A549 (cell line): ENCODE results near the gene RHOT2. TPM values are rescaled to one million over a fixed set of nuclear protein-coding genes. Genes with fewer than 3 reads are reported as not detected.
A peak's percentile ranks its signal among the peaks of the same experiment; 100 is the strongest.

ENCODE experiments used
- ATAC-seq, 2 experiments: fragments of 200-7000 bp in 1 of 2; fragments of >200 bp in 1 of 2; cut with Nextera tagmentation in 1 of 2; cut with Tn5 transposase in 1 of 2; 3 replicates each; pipeline versions ENCODE4 v1.8.0 to v1.9.1; 2018 to 2020; ENCODE audit warnings: mild to moderate bottlenecking in 1 of 2, moderate library complexity in 1 of 2
- CTCF ChIA-PET: fragments of 300-600 bp; sonication (Branson Sonifier 250); formaldehyde crosslinking; extraction: SDS; loops from one replicate; lab custom pipeline; 2021; ENCODE audit warnings: antibody characterized with exemption, inconsistent platforms; lab: Yijun Ruan, JAX
- POLR2A ChIA-PET: fragments of 350-600 bp; formaldehyde crosslinking; extraction: SDS; loops from one replicate; lab custom pipeline; 2021; ENCODE audit warnings: antibody characterized with exemption, inconsistent platforms; lab: Yijun Ruan, JAX
- DNase-seq, 2 experiments: peaks; one replicate each; pipeline versions ENCODE4 v3.0.0 to v3.0.0-alpha.2; 2011 to 2016; ENCODE audit warnings: low read depth in 1 of 2, low spot score in 1 of 2
- FAIRE-seq: peaks from 2 replicates; lab custom pipeline; 2011; peaks lifted over from hg19 to GRCh38; lab: Jason Lieb, UNC
- H3K27ac ChIP-seq, 2 experiments: fragments of >200 bp; sonication (Bioruptor Twin); formaldehyde crosslinking; 3 replicates each; pipeline ENCODE4 v1.5.1; 2016 to 2017
- H3K4me1 ChIP-seq: fragments of >200 bp; sonication (Bioruptor Twin); formaldehyde crosslinking; 3 replicates; pipeline ENCODE4 v1.6.1; 2016
- H3K4me2 ChIP-seq: fragments of >200 bp; sonication (Bioruptor Twin); formaldehyde crosslinking; 3 replicates; pipeline ENCODE4 v1.6.1; 2016
- H3K4me3 ChIP-seq: fragments of >200 bp; sonication (Bioruptor Twin); formaldehyde crosslinking; 3 replicates; pipeline ENCODE4 v1.5.1; 2016
- H3K9me3 ChIP-seq: fragments of >200 bp; sonication (Bioruptor Twin); formaldehyde crosslinking; 3 replicates; pipeline ENCODE4 v1.6.1; 2016
- CBX2 ChIP-seq: fragments of 200-600 bp; sonication (generic); IDR thresholded peaks from 2 replicates; pipeline ENCODE4 v1.6.1; 2016; ENCODE audit warnings: low read depth, mild to moderate bottlenecking, borderline replicate concordance
- CHD2 ChIP-seq: fragments of 150-350 bp; IDR thresholded peaks from 2 replicates; pipeline ENCODE4 v1.6.1; 2014; ENCODE audit warnings: low read length; ENCODE audit not compliant: partially characterized antibody
- EHF ChIP-seq: fragments of 250-450 bp; sonication (Bioruptor Pico); IDR thresholded peaks from 2 replicates; pipeline ENCODE4 v1.5.0; 2020; ENCODE audit warnings: mild to moderate bottlenecking
- EP300 ChIP-seq, 2 experiments: fragments of >200 bp; sonication (Bioruptor Twin); formaldehyde crosslinking; IDR thresholded peaks; 2 replicates in 1 of 2; 3 replicates in 1 of 2; pipeline ENCODE4 v1.6.1; 2016 to 2017
- ESRRA ChIP-seq: fragments of 150-350 bp; IDR thresholded peaks from 2 replicates; pipeline ENCODE4 v1.6.1; 2014; ENCODE audit warnings: mild to moderate bottlenecking, low read length, borderline replicate concordance
- FOXS1 ChIP-seq: fragments of 250-450 bp; sonication (Bioruptor Pico); IDR thresholded peaks from 2 replicates; pipeline ENCODE4 v1.5.0; 2020; ENCODE audit warnings: mild to moderate bottlenecking, moderate library complexity
- GATA3 ChIP-seq: IDR thresholded peaks from 2 replicates; pipeline ENCODE4 v1.6.1; 2012; ENCODE audit warnings: borderline replicate concordance
- HOXA7 ChIP-seq: fragments of 250-450 bp; sonication (Bioruptor Pico); IDR thresholded peaks from 2 replicates; pipeline ENCODE4 v1.5.0; 2020; ENCODE audit warnings: mild to moderate bottlenecking, moderate library complexity
- JUN ChIP-seq, 2 experiments: fragments of >200 bp; sonication (Bioruptor Twin); formaldehyde crosslinking; IDR thresholded peaks; 2 replicates in 1 of 2; 3 replicates in 1 of 2; pipeline ENCODE4 v1.6.1; 2016 to 2017
- JUNB ChIP-seq: fragments of >200 bp; sonication (Bioruptor Twin); formaldehyde crosslinking; IDR thresholded peaks from 2 replicates; pipeline ENCODE4 v1.6.1; 2016
- KDM5A ChIP-seq: fragments of 200-600 bp; sonication (generic); IDR thresholded peaks from 2 replicates; pipeline ENCODE4 v1.6.1; 2016; ENCODE audit warnings: antibody characterized with exemption, mild to moderate bottlenecking
- MAFK ChIP-seq: fragments of 450-650 bp; IDR thresholded peaks from 2 replicates; pipeline ENCODE4 v1.6.1; 2014; ENCODE audit not compliant: partially characterized antibody
- NFE2L2 ChIP-seq: fragments of 150-350 bp; conservative IDR thresholded peaks from 2 replicates; pipeline ENCODE4 v1.6.1; 2014; ENCODE audit warnings: low read length
- NR3C1 ChIP-seq: fragments of >200 bp; sonication (Bioruptor Twin); formaldehyde crosslinking; IDR thresholded peaks from 3 replicates; pipeline ENCODE4 v1.6.1; 2017
- RARB ChIP-seq: fragments of 250-450 bp; sonication (Bioruptor Pico); IDR thresholded peaks from 2 replicates; pipeline ENCODE4 v1.8.0; 2021; ENCODE audit warnings: mild to moderate bottlenecking, moderate library complexity
- RCOR1 ChIP-seq: fragments of 150-350 bp; IDR thresholded peaks from 2 replicates; pipeline ENCODE4 v1.6.1; 2014; ENCODE audit warnings: antibody characterized with exemption, low read length, low read depth
- RFX5 ChIP-seq: fragments of 450-650 bp; IDR thresholded peaks from 2 replicates; pipeline ENCODE4 v1.7.1; 2014; ENCODE audit warnings: antibody characterized with exemption, mild to moderate bottlenecking, moderate library complexity
- TFCP2L1 ChIP-seq: fragments of 250-450 bp; sonication (Bioruptor Pico); IDR thresholded peaks from 2 replicates; pipeline ENCODE4 v1.5.0; 2021; ENCODE audit warnings: mild to moderate bottlenecking
- ZC3H11A ChIP-seq: fragments of 450-650 bp; IDR thresholded peaks from 2 replicates; pipeline ENCODE4 v1.6.1; 2014; ENCODE audit warnings: antibody characterized with exemption, mild to moderate bottlenecking
- ZNF302 ChIP-seq: fragments of 250-450 bp; sonication (Bioruptor Pico); IDR thresholded peaks from 2 replicates; pipeline ENCODE4 v1.9.0; 2021; ENCODE audit warnings: inconsistent platforms, mild to moderate bottlenecking, moderate library complexity
- ZSCAN20 ChIP-seq: fragments of 250-450 bp; sonication (Bioruptor Pico); IDR thresholded peaks from 2 replicates; pipeline ENCODE4 v1.8.0; 2022; ENCODE audit warnings: mild to moderate bottlenecking, moderate library complexity
- WGBS: methylation state at CpG from one replicate; pipeline ENCODE4 v1.1.6; 2017; ENCODE audit errors: missing lambda C conversion rate; 5-methylcytosine and 5-hydroxymethylcytosine counted together
- polyA plus RNA-seq, 4 experiments: library from polyadenylated mRNA; depleted of rRNA in 3 of 4; stranded (reverse); fragments of >200 nt; fragmentation: RNase III in 1 of 4; extraction: RNeasy Plus Mini Kit Qiagen cat#74134 plus additional on column Dnase treatment in 1 of 4; gene quantifications; 2 replicates in 3 of 4; 3 replicates in 1 of 4; pipeline ENCODE4 v1.2.3, GENCODE V29; 2011 to 2017
- TF ChIP-seq, protein P1 (sequence below): fragments of >200 bp; sonication (Bioruptor Twin); formaldehyde crosslinking; IDR thresholded peaks from 3 replicates; pipeline ENCODE4 v1.6.1; 2016
- TF ChIP-seq, protein P2 (sequence below): fragments of >200 bp; sonication (Bioruptor Twin); formaldehyde crosslinking; IDR thresholded peaks from 2 replicates; pipeline ENCODE4 v1.6.1; 2016
- TF ChIP-seq, protein P3 (sequence below): fragments of 250-450 bp; sonication (Bioruptor Pico); IDR thresholded peaks from 2 replicates; pipeline ENCODE4 v1.5.0; 2020; ENCODE audit warnings: low read depth, mild to moderate bottlenecking, moderate library complexity
- TF ChIP-seq, protein P4 (sequence below): IDR thresholded peaks from 2 replicates; pipeline ENCODE4 v1.6.1; 2012

The RHOT2 gene
- polyA plus RNA-seq, 2 of the 4 experiments (the other 2 are of a cell fraction): 38.0 to 83.1 TPM

DNA sequence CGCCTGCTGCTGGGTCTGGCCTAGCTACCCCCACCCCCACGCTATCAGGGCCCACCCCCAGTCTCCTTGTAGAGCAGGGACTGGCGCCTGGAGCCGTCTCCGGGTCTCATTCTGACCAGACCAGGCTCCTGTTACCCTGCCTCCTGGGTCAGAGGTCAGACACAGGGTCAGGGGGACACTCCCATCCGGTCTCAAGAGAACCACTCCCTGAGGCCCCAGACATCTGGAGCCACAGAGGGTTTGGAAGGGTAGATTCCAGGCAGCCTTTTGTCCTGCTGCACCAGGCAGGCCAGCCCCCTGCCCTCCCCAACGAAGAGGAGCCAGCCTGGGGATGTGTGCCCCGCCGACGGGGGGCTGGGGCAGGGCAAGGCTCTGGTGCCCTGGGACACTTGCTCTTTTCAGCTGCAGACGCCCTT, 38.1 kb upstream of the RHOT2 start:
- Histone ChIP-seq H3K4me3 (no peak overlapping the region), H3K9me3 (no peaks in the 10 kb centered on the region), H3K27ac (peak overlapping the region in 1 of 2 experiments; percentile 30; a peak in 1 of 6 replicates), H3K4me1 (peaks cover 46% of the 10 kb centered on the region), H3K4me2 (no peak overlapping the region)
- ChIA-PET CTCF (interaction anchor here (1.4 kb wide), 1 partner anchor 51 kb away, joined by 4 read pairs; no protein-coding TSS in a partner anchor), POLR2A (interaction anchor here (0.7 kb wide), 1 partner anchor 31 kb away, joined by 3 read pairs; no protein-coding TSS in a partner anchor)
- DNase-seq (no peak), ATAC-seq (no peak), FAIRE-seq (no peak)
- 83% methylated on average over 7 of the region's 11 CpGs for WGBS
- TF ChIP-seq, protein P1, sequence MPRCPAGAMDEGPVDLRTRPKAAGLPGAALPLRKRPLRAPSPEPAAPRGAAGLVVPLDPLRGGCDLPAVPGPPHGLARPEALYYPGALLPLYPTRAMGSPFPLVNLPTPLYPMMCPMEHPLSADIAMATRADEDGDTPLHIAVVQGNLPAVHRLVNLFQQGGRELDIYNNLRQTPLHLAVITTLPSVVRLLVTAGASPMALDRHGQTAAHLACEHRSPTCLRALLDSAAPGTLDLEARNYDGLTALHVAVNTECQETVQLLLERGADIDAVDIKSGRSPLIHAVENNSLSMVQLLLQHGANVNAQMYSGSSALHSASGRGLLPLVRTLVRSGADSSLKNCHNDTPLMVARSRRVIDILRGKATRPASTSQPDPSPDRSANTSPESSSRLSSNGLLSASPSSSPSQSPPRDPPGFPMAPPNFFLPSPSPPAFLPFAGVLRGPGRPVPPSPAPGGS: no peak
- TF ChIP-seq, protein P2, sequence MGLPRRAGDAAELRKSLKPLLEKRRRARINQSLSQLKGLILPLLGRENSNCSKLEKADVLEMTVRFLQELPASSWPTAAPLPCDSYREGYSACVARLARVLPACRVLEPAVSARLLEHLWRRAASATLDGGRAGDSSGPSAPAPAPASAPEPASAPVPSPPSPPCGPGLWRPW: no peak
- TF ChIP-seq HOXA7 (CRISPR knock-in tag): no peak
- no peak for TF ChIP-seq GATA3
- no peak for TF ChIP-seq ESRRA
- TF ChIP-seq, protein P3, sequence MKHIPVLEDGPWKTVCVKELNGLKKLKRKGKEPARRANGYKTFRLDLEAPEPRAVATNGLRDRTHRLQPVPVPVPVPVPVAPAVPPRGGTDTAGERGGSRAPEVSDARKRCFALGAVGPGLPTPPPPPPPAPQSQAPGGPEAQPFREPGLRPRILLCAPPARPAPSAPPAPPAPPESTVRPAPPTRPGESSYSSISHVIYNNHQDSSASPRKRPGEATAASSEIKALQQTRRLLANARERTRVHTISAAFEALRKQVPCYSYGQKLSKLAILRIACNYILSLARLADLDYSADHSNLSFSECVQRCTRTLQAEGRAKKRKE (CRISPR knock-in tag): no peak
- TF ChIP-seq, protein P4, sequence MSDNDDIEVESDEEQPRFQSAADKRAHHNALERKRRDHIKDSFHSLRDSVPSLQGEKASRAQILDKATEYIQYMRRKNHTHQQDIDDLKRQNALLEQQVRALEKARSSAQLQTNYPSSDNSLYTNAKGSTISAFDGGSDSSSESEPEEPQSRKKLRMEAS: no peak
- no peak for TF ChIP-seq RCOR1
- no peak for TF ChIP-seq EHF
- TF ChIP-seq FOXS1: no peak
- no peak for TF ChIP-seq JUN (IDR thresholded peaks at IDR 0.05)
- no peak for TF ChIP-seq CHD2
- no peak for TF ChIP-seq RARB (CRISPR knock-in tag)

DNA sequence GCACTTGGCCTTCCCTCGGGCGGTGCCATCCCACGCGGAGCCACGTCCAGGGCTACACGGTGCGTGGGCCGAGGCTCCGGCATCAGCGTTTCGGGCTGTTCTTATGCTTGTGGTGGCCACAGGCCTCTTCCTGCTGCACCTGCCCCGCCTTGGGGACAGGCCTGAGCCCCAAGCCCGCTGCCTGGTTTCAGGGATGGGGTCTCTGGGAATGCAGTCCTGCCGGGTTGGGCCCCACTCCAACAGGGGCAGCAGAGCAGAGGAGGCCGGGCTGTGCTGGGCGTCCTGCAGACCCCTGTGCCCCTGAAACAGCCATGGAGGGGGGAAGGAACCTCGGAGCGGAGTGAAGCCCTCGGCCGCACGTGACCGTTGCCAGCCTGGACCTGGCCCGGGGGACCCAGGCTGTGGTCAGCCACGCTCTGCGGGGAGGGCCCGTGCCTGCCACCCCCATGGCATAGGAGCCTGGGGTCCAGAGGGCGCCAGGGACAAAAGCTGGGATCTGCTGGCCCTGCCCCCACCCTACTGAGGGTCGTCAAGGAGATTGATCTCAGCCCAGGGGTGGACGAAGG, 37.6 kb upstream of the RHOT2 start:
- FAIRE-seq (no peak), DNase-seq (no peak), ATAC-seq (no peak)
- Histone ChIP-seq H3K4me2 (no peak overlapping the region), H3K9me3 (no peaks in the 10 kb centered on the region), H3K27ac (peak overlapping the region in 1 of 2 experiments; percentile 30; a peak in 1 of 6 replicates), H3K4me1 (peaks cover 51% of the 10 kb centered on the region), H3K4me3 (no peak overlapping the region)
- 90% methylated on average over 11 of the region's 29 CpGs for WGBS
- TF ChIP-seq ZNF302 (CRISPR knock-in tag): no peak
- no peak for TF ChIP-seq MAFK
- no peak for TF ChIP-seq KDM5A
- no peak for TF ChIP-seq JUNB
- no peak for TF ChIP-seq NFE2L2
- TF ChIP-seq TFCP2L1 (CRISPR knock-in tag): no peak
- TF ChIP-seq FOXS1: no peak
- TF ChIP-seq ZC3H11A: no peak
- no peak for TF ChIP-seq RFX5
- TF ChIP-seq NR3C1: no peak
- no peak for TF ChIP-seq EP300 (IDR thresholded peaks at IDR 0.05)
- TF ChIP-seq, protein P2: no peak
- TF ChIP-seq, protein P4: no peak
- no peak for TF ChIP-seq CBX2
- TF ChIP-seq GATA3: no peak
- TF ChIP-seq JUN (IDR thresholded peaks at IDR 0.05): no peak
- no peak for TF ChIP-seq ZSCAN20 (CRISPR knock-in tag)
- TF ChIP-seq, all 56 proteins: peak for 0
- ChIA-PET POLR2A (no interaction called here), CTCF (no interaction called here)
